Liver (tissue), 9 donors: ENCODE measurements around the gene ELOVL2. TPM values are rescaled to one million over a fixed set of nuclear protein-coding genes. Genes with fewer than 3 reads are reported as not detected.
A peak's percentile ranks its signal among the peaks of the same experiment; 100 is the strongest.

Experiments
- DNase-seq: peaks from one replicate; pipeline ENCODE4 v3.0.0-alpha.2; 2017; ENCODE audit warnings: low spot score
- H3K27ac ChIP-seq, 2 donors: one replicate each; pipeline ENCODE4 v1.7.0; 2013; ENCODE audit warnings: inconsistent platforms in 2 of 2, low read length in 2 of 2, control low read depth in 1 of 2, low read depth in 1 of 2, mild to moderate bottlenecking in 1 of 2
- H3K27me3 ChIP-seq, 4 donors: one replicate each; pipeline versions ENCODE4 v1.6.1 to v1.7.0; 2013; ENCODE audit warnings: low read length in 3 of 4, inconsistent platforms in 1 of 4, mild to moderate bottlenecking in 1 of 4, moderate library complexity in 1 of 4; ENCODE audit not compliant: control insufficient read depth in 4 of 4, insufficient read depth in 4 of 4
- H3K36me3 ChIP-seq, 4 donors: one replicate each; pipeline versions ENCODE4 v1.6.1 to v1.7.0; 2013; ENCODE audit warnings: low read length in 3 of 4, mild to moderate bottlenecking in 3 of 4, low read depth in 1 of 4, moderate library complexity in 1 of 4; ENCODE audit not compliant: control insufficient read depth in 4 of 4, insufficient read depth in 3 of 4
- H3K4me1 ChIP-seq, 4 donors: one replicate each; pipeline versions ENCODE4 v1.6.1 to v1.7.0; 2013; ENCODE audit warnings: low read length in 3 of 4, mild to moderate bottlenecking in 3 of 4, moderate library complexity in 1 of 4; ENCODE audit not compliant: control insufficient read depth in 4 of 4, insufficient read depth in 4 of 4
- H3K4me3 ChIP-seq, 3 donors: one replicate each; pipeline versions ENCODE4 v1.6.1 to v1.7.0; 2013; ENCODE audit warnings: low read length in 3 of 3, control low read depth in 1 of 3, low read depth in 1 of 3, mild to moderate bottlenecking in 1 of 3
- H3K9ac ChIP-seq, 2 donors: one replicate each; pipeline ENCODE4 v1.7.0; 2013; ENCODE audit warnings: low read length in 2 of 2, mild to moderate bottlenecking in 2 of 2, moderate library complexity in 2 of 2, control low read depth in 1 of 2, low read depth in 1 of 2
- H3K9me3 ChIP-seq, 4 donors: one replicate each; pipeline versions ENCODE4 v1.6.1 to v1.7.0; 2013; ENCODE audit warnings: low read length in 3 of 4; ENCODE audit not compliant: control insufficient read depth in 4 of 4
- ATF3 ChIP-seq: IDR thresholded peaks from 2 replicates; pipeline ENCODE4 v1.6.1; 2016; ENCODE audit warnings: antibody characterized with exemption
- CTCF ChIP-seq: fragments of 150-350 bp; IDR thresholded peaks from 2 replicates; pipeline ENCODE4 v1.5.1; 2017; ENCODE audit warnings: improper control_type of control experiment, low read depth, low read length; ENCODE audit not compliant: missing input control
- EGR1 ChIP-seq, 2 donors: IDR thresholded peaks; 2 replicates each; pipeline ENCODE4 v1.6.1; 2016 to 2018; ENCODE audit warnings: antibody characterized with exemption in 2 of 2, low read depth in 2 of 2
- FOXA1 ChIP-seq: IDR thresholded peaks from 2 replicates; pipeline ENCODE4 v1.6.1; 2016; ENCODE audit warnings: antibody characterized with exemption
- GABPA ChIP-seq, 2 donors: IDR thresholded peaks in 1 of 2; conservative IDR thresholded peaks in 1 of 2; 2 replicates each; pipeline ENCODE4 v1.6.1; 2016; ENCODE audit warnings: antibody characterized with exemption in 2 of 2, mild to moderate bottlenecking in 1 of 2, moderate library complexity in 1 of 2
- HNF4A ChIP-seq, 2 donors: conservative IDR thresholded peaks; 2 replicates each; pipeline ENCODE4 v1.6.1; 2016; ENCODE audit warnings: antibody characterized with exemption in 2 of 2, mild to moderate bottlenecking in 2 of 2
- HNF4G ChIP-seq: IDR thresholded peaks from 2 replicates; pipeline ENCODE4 v1.6.1; 2016; ENCODE audit warnings: antibody characterized with exemption
- JUND ChIP-seq, 2 donors: IDR thresholded peaks; 2 replicates each; pipeline ENCODE4 v1.6.1; 2016; ENCODE audit warnings: antibody characterized with exemption in 2 of 2
- MAX ChIP-seq: IDR thresholded peaks from 2 replicates; pipeline ENCODE4 v1.6.1; 2016; ENCODE audit warnings: antibody characterized with exemption
- NR2F2 ChIP-seq: IDR thresholded peaks from 2 replicates; pipeline ENCODE4 v1.6.1; 2016; ENCODE audit warnings: antibody characterized with exemption
- RAD21 ChIP-seq, 2 donors: IDR thresholded peaks; 2 replicates each; pipeline ENCODE4 v1.6.1; 2016; ENCODE audit warnings: antibody characterized with exemption in 2 of 2, mild to moderate bottlenecking in 2 of 2
- REST ChIP-seq: IDR thresholded peaks from 2 replicates; pipeline ENCODE4 v1.6.1; 2016; ENCODE audit warnings: antibody characterized with exemption, mild to moderate bottlenecking
- RXRA ChIP-seq, 2 donors: IDR thresholded peaks; 2 replicates each; pipeline ENCODE4 v1.6.1; 2017 to 2018; ENCODE audit warnings: antibody characterized with exemption in 2 of 2, mild to moderate bottlenecking in 1 of 2
- SP1 ChIP-seq: IDR thresholded peaks from 2 replicates; pipeline ENCODE4 v1.6.1; 2018; ENCODE audit warnings: antibody characterized with exemption, mild to moderate bottlenecking
- TAF1 ChIP-seq: conservative IDR thresholded peaks from 2 replicates; pipeline ENCODE4 v1.6.1; 2016; ENCODE audit warnings: antibody characterized with exemption, mild to moderate bottlenecking
- YY1 ChIP-seq: IDR thresholded peaks from 2 replicates; pipeline ENCODE4 v1.6.1; 2016; ENCODE audit warnings: antibody characterized with exemption, mild to moderate bottlenecking
- ZBTB33 ChIP-seq: IDR thresholded peaks from 2 replicates; pipeline ENCODE4 v1.6.1; 2016; ENCODE audit warnings: antibody characterized with exemption
- WGBS: extraction: QIAGEN DNeasy Blood & Tissue Kit; methylation state at CpG from one replicate; pipeline ENCODE4 v1.1.7; 2013; 5-methylcytosine and 5-hydroxymethylcytosine counted together
- polyA plus RNA-seq, 2 donors: library from polyadenylated mRNA; stranded (reverse) in 1 of 2; unstranded in 1 of 2; fragments of 200-250 nt in 1 of 2; fragments of >200 nt in 1 of 2; fragmentation: Nextera tagmentation in 1 of 2; extraction: Ambion mirVana in 1 of 2; gene quantifications; one replicate each; pipeline versions ENCODE4 v1.2.1 to v1.2.3, GENCODE V29; 2013 to 2015
- total RNA-seq, 2 donors: library from RNA; depleted of rRNA; stranded (reverse); fragments of >200 nt; gene quantifications; one replicate each; pipeline ENCODE4 v1.2.3, GENCODE V29; 2014
- donor health status: healthy.
- donor health status: healthy.
- donor health status: healthy.
- donor health status: healthy.
- donor health status: healthy.

Gene ELOVL2
- total and polyA plus RNA-seq, 4 donors = 7.1 to 28.5 (median 22.1) TPM

- Histone ChIP-seq H3K4me3 (no peak overlapping the region), H3K27me3 (no peaks in the 10 kb centered on the region), H3K27ac (no peak overlapping the region), H3K36me3 (no peaks in the 10 kb centered on the region), H3K9me3 (no peaks in the 10 kb centered on the region), H3K9ac (no peak overlapping the region), H3K4me1 (no peaks in the 10 kb centered on the region)
- DNase-seq = no peak
- TF ChIP-seq MAX (no peak), GABPA (IDR thresholded peaks at IDR 0.05 in 1 of 2, conservative IDR thresholded peaks at IDR 0.05 in 1 of 2) (no peak), ATF3 (no peak), NR2F2 (no peak), HNF4G (no peak), EGR1 (IDR thresholded peaks at IDR 0.05; ENCODE audit: low read depth in 2 of 2) (no peak), SP1 (no peak), HNF4A (conservative IDR thresholded peaks at IDR 0.05) (no peak), YY1 (no peak), REST (no peak), FOXA1 (no peak), JUND (IDR thresholded peaks at IDR 0.05) (no peak), ZBTB33 (no peak), CTCF (no peak), TAF1 (no peak), RXRA (IDR thresholded peaks at IDR 0.05) (no peak)
Observed at GRCh38 chr6:10956776-10957175, 87.3 kb downstream of the ELOVL2 start.

GRCh38 chr6:10954590-10955010 is 89.5 kb downstream of the ELOVL2 start:
- Histone ChIP-seq H3K4me1 (no peaks in the 10 kb centered on the region), H3K36me3 (no peaks in the 10 kb centered on the region), H3K27me3 (no peaks in the 10 kb centered on the region), H3K27ac (no peak overlapping the region), H3K9ac (no peak overlapping the region), H3K9me3 (no peaks in the 10 kb centered on the region), H3K4me3 (no peak overlapping the region)
- no peak for TF ChIP-seq ATF3
- TF ChIP-seq RAD21 (IDR thresholded peaks at IDR 0.05) = peak; percentile 80 to 96
- TF ChIP-seq YY1 = peak; percentile 69
- no peak for TF ChIP-seq MAX
- peak; percentile 80 for TF ChIP-seq CTCF
- TF ChIP-seq FOXA1 = no peak
- no peak for TF ChIP-seq SP1
- WGBS = 39% methylated on average over 15 of the region's 15 CpGs
- DNase-seq = peak; percentile 82
